Measurements from ENCODE around the gene C17orf58.
"Not testable (repeated sequence)": the region's sequence is repeated elsewhere in the genome, so short reads cannot be mapped to it uniquely, and the experiment has no call there.

The C17orf58 gene

DNA sequence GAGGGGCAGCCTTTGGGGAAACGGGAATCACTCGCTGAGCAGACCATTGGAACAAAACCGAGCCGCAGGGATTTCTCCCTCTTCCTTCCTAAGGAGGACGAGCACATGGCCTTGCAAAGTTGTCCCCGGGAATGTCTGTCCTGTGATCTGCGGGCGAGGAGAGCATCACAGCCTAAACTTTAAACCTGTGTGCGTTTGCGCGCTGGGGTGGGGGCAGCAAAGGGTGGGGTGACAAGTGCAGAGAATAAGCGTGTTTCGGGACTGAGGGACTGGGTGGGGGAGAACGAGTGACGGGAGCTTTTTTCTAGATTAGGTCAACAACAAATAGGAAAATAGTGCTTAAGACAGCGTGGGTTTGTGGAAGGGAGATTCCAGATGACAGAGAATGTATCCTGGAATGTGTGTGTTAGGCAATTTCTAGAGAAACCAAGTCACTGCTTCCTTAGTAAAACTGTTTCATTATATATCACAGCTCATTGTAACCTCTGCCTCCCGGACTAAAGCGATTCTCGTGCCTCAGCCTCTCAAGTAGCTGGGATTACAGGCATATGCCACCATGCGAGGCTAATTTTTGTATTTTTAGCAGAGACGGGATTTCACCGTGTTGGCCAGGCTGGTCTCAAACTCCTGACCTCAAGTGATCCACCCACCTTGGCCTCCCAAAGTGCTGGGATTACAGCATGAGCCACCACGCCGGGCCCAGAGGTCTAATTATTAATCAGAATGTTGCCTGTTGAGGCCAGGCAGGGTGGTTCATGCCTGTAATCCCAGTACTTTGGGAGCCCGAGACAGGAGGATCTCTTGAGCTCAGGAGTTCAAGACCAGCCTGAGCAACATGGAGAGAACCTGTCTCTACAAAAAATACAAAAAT is at the start of gene C17orf58:
TSS of gene C17orf58 (minus strand) at position 169 of the 871 bp plus-strand sequence. CDS start 271 bp downstream, outside the sequence.
- not testable (repeated sequence) for DNase-seq

DNA sequence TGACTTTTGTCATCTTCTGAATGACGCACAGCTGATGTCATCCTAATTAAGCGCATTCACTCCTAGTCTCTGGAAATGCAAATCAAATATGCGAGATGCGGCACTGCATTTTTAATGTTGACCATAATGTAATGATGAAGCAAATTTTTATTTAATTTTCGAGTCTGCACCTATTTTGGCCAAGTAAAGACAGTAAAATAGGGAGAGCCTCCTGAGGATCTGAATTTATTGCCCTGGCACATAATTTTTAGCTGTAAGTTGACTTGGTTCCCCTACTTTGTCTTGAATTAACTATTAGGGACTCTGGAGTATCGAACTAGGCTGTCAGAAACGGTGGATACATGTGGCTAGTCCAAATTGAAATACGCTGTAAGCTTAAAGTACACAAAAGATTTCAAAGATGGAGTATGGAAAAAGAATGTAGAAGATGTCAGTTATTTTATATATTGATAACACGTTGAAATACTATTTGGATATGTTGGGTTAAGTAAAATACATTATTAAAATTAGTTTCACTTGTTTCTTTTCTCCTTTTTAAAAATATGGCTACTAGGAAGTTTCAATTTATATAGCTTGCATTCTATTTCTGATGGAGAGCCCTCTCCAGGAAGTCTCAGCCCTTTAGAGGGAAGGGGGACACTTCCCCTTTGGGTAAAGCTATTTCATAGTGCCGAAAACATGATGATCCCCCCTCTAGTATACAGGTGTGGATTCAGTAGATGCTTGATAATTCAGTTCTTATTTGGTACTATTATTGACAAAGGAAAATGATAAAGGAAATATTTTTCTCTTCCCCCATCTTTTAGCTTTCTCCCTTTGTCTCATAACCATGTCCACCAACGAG is 40.3 kb upstream of the C17orf58 start:
- DNase-seq: no peak

DNA sequence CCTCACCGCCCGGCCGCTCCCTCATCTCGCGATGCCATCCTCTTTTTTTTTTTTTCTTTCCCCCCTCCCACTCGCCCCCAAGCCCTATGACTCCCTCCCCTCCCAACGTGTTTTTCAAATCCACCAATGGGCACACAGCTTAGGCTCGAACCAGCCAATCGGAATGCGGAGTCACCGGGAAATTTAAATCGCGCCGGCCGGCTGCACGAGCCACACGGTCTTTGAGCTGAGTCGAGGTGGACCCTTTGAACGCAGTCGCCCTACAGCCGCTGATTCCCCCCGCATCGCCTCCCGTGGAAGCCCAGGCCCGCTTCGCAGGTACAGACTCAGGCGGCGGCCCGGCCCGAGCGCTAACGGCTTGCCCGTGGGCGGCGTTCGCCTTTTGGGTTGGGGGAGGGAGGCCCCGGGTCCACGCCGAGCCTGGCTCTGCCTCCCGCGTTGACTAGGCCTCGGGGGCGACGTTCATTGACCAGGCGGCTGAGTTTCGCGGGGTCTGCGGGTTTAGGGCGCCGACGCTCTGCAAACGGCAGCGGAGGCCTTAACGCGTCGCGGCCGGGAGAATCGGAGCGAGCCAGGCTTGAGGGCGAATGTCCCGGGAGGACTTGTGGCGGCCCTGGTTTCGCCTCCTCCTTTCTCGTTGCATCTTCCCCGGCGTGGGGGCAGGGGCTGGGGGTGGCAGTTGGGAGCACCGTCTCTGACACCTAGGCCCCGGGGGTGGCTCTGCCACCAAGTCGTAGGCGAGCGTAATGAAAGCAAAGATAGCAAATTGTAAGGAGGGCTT is 39.4 kb upstream of the C17orf58 start, which contains the start of gene KPNA2:
TSS of gene KPNA2 (plus strand) at position 213 of the 781 bp plus-strand sequence. CDS start 1,398 bp downstream, outside the sequence.
- peak; percentile 98 for DNase-seq

DNA sequence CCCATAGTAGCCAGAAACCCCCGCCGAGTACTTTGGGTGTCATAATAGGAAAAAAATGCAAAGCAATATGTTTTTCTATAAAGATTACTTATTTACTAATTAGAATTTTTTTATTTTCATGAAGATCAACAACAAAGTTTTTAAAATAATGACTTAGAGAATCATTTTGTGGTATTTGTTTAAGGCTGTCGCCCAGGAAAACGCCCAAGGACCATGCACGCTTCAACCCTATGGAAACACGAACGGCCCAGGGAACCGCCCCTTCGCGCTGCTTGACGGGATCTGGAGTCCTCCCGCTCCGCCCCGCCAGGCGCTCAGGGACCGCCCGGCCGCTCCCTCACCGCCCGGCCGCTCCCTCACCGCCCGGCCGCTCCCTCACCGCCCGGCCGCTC is 38.9 kb upstream of the C17orf58 start:
- DNase-seq: peak; percentile 98

DNA sequence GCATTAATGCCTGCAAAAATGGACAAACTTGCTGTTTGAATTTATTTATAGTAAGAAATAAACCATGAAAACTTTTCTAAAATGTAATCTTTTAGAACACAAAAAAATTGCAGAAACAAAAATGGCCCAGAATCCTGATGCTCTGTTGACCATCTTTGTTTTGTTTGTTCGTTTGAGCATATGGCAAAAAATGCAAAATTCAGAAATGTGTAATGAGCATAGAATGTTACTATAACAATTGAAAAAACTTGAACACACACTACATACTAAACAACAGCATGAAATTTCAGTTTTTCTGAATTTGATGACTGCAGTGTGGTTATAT is 38.1 kb upstream of the C17orf58 start:
- DNase-seq: no peak

DNA sequence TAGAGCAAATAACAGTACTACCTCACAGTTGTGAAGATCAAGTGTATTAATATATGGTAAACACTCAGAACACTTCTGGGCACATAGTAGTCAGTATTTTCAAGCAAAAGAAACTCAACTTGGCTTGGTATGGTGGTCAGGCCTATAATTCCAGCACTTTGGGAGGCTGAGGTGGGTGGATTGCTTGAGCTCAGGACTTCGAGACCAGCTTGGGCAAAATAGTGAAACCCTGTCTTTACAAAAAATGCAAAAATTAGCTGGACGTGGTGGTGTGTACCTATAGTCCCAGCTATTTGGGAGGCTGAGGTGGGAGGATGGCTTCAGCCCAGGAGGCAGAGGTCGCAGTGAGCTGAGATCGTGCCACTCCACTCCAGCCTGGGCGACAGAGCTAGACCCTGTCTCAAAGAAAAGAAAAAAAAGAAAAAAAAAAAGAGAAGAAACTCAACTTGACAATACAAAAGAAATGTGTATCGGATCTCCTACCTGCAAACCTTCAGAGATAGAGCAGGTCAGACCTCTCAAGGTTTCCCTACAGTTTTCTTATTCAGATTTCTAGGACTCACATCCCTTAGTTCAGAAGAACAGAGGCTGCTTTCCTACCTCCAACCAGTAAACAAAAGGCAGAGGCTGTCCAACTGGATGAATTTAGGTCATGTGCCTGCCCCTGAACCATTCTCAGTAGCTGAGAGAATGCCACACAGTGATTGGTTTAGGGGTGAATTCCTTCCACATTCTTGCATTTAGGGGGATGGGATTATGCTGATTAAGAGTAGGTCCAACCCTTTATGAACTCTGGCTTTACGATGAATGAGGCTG is 37.6 kb upstream of the C17orf58 start:
- DNase-seq: no peak

DNA sequence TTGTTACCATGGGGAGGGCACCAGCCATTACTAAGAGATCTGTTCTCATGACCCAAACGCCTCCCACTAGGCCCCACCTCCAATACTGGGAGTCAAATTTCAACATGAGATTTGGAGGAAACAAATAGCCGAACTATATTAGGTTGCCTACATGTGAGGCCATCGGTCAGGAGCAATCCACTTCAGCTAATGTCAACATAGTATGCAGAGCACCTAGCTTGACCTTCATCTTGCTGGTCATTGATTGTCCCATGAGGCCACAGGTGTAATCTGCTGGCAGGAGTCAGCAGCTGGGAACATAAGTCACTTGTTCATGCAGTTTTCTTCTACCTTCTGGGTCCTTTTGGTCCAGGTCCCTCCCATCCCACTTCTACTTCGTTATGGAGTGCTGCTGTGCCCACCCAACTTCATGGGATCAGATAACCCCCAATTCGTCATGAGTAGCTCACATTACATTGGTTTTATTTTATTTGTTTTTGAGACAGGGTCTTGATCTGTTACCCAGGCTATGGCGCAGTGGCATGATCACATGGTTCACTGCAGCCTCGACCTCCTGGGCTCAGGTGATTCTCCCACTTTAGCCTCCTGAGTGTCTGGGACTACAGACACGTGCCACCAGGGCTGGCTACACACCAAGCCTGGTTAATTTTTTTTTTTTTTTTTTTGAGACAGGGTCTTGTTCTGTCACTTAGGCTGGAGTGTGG is 33.4 kb upstream of the C17orf58 start:
- DNase-seq: no peak

DNA sequence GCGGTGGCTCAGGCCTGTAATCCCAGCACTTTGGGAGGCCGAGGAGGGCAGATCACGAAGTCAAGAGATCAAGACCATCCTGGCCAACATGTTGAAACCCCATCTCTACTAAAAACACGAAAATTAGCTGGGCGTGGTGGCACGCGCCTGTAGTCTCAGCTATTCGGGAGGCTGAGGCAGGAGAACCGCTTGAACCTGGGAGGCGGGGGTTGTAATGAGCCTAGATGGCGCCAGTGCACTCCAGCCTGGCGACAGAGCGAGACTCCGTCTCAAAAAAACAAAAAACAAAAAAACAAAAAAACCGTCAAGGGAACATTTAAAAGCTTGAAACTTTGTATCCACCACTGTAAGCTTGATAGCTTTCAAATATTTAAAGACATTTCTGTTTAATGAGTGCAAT is 26.3 kb upstream of the C17orf58 start:
- not testable (repeated sequence) for DNase-seq

DNA sequence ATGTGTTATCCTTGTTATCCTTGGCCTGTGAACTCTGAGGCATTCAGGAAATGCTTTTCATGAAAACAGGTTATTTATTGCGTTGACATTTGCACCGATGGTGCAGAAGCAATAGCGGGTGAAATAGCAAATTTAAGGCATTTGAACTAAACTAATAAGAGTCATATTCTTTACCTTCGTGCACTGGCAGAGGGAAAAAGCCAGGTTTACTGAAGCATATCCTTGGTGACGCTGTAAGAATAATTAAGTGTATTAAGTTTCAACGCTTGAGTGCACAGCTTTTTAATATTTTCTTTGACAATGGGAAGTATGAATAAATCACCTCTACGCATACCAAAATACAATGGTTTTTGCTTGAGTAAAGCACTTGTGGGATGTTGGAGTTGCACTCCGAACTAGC is 25.7 kb upstream of the C17orf58 start:
- no peak for DNase-seq

DNA sequence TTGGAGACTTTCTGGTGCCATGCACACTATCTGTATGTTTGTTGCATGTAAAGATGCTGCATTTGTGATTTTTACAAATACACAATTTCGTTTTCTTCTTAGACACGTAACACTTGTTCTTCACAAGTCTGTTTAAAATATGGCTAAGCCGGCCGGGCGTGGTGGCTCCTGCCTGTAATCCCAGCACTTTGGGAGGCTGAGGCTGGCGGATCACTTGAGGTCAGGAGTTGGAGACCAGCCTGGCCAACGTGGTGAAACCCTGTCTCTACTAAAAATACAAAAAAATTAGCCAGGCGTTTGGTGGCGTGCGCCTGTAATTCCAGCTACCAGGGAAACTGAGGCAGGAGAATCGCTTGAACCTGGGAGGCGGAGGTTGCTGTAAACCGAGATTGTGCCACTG is 24.5 kb upstream of the C17orf58 start:
- DNase-seq: not testable (repeated sequence)

DNA sequence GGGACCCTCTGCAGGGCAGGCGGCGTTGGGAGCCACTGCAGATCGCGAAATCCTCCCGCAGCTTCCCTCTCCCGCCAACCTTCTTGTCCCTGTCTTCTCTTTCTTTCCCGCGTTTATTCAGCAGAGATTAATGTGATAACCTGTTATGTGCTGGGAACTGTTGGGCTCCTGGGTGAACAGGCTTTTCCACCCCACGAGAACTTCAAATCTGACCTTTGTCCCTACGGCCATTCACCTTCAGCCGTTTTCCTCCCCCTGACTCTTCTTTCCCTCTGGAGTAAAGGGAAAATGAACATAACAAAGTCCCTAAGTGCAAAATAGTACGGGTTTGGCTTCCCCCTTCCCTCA is 24.1 kb upstream of the C17orf58 start:
- peak; percentile 30 for DNase-seq

DNA sequence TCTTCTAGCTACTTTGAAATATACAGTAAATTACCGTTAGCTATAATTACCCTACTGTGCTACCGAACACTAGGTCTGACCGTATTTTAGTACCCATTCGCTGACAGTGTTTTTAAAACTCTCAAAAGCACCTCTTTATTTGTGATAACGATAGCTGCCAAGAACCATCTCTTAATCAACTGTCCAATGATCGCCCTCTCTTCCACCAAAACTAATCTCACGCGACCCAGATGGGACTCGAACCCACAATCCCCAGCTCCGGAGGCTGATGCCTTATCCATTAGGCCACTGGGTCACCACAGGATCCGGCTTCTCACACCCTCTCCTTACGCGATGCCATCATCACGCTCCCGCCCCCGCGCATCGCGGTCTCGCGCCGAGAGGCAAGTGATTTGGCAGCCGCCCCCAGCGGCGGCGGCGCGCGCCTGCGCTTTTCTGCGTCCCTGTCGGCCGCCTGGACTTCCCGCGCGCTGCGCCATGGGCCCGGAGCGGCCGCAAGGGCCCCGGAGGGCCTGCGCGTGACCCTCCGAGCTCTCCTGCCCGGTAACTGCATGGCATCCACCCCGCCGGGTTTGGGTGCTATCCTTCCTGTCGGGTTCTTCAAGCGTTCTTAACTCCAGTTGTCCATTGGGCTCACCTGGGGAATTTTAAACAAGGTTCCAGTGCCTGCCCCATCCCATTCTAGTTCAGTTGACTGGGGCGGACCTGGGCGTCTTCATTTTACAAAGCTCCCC is 23.6 kb upstream of the C17orf58 start:
- DNase-seq: peak; percentile 98

DNA sequence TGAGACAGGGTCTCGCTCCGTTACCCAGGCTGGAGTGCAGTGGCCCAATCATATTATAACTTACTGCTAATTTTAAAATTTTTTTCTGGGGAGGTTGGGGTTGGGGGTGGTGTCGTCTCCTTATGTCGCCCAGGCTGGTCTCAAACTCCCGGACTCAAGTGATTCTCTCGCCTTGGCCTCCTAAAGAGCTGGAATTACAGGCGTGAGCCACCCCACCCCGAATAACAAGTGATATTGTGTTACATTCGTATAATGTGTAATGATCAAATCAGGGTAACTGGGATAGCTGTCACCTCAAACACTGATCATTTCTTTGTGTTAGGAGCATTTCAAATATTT is 23.0 kb upstream of the C17orf58 start:
- DNase-seq: no peak

DNA sequence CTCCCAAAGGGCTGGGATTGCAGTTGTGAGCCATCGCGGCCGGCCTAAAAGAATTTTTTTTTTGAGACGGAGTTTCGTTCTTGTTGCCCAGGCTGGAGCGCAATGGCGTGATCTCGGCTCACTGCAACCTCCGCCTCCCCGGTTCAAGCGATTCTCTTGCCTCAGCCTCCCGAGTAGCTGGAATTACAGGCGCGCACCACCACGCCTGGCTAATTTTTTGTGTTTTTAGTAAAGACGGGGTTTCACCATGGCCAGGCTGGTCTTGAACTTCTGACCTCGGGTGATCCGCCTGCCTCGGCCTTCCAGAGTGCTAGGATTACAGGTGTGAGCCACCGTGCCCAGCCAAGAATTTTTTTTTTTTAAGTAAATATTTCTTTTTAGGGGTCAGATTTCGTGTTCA is 22.2 kb upstream of the C17orf58 start:
- DNase-seq: not testable (repeated sequence)

DNA sequence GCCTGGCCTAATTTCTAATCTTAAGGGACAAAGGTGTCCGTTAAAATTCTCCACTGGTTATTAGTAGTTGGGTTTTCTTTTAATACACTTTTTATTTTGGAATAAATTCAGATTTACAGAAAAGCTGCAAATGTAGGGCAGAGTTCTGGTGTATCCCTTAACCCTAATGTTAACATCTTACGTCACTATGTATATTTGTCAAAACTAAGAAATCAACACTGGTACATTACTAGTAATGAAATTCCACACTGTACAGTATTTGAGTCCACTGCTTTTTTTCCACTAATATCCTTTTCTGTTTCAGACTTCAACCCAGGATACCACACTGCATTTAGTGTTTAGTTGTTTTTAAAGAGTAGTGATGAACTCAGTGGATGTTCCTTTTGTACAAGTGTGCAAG is 20.6 kb upstream of the C17orf58 start:
- no peak for DNase-seq

DNA sequence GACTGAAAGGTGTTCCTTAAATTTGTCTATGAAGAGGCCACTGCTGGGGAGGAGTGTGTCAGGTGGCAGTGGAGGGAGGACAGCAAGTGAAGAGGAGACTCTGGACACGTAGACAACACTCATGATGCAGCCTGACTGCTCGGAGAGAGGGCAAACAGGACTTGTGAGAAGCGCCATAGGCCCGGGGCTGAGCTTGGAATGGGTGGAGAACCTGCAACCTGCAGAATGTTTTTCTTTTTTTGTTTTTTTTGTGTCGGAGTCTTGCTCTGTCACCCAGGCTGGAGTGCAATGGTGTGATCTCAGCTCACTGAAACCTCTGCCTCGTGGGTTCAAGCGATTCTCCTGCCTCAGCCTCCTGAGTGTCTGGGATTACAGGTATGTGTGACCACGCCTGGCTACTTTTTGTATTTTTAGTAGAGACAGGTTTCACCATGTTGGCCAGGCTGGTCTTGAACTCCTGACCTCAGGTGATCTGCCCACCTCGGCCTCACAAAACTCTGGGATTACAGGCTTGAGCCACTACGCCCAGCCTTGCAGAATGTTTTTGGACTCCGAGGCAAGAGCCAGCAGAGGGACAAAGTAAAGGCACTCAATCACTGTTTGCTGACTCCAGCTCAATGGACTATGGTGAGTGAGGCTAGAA is 18.9 kb upstream of the C17orf58 start:
- no peak for DNase-seq

DNA sequence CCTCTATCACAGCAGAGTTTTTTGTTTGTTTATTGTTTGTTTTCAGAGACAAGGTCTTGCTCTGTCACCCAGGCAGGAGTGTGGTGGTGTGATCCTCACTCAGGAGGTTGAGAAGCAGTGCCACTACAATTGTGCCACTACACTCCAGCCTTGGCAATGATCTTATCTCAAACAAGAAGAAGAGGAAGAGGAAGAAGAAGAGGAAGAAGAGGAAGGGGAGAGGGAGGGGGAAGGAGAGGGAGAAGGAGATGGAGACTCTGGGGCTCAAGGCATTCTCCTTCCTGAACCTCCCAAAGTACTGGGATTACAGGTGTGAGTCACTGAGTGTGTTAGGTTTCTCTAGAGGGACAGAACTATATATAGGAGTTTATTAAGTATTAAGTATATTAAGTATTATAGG is 17.1 kb upstream of the C17orf58 start:
- DNase-seq: no peak

DNA sequence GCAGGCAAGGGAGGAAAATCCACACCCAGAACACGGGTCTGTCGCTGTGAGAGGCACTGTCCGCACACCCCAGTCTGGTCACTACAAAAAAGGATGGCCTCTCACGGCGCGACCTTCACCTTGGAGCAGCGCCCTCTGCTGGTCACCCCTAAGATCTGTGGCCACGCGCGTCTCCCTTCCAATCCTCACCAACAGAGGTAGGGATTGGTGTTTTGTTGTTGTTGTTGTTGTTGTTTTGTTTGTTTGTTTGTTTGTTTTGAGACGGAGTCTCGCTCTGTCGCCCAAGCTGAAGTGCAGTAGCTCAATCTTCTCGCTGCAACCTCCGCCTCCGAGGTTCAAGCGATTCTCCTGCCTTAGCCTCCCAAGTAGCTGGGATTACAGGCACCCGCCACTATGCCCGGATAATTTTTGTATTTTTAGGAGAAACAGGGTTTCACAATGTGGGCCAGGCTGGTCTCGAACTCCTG is 15.0 kb upstream of the C17orf58 start:
- DNase-seq: peak; percentile 25

DNA sequence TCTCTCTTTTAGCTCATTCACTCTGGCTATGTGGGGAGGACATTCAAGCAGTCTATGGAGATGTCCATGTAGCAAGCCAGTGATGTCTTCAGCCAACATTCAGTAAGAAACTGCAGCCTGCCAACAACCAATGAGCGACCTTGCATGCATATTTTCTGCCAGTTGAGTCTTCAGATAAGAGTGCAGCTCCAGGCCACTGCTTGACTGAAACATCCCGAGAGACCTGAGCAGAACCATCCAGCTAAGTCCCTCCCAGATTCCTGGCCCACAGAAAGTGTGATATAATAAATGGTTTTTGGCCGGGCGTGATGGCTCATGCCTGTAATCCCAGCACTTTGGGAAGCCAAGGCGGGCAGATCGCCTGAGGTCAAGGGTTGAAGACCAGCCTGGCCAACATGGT is 10.5 kb upstream of the C17orf58 start:
- DNase-seq: no peak

DNA sequence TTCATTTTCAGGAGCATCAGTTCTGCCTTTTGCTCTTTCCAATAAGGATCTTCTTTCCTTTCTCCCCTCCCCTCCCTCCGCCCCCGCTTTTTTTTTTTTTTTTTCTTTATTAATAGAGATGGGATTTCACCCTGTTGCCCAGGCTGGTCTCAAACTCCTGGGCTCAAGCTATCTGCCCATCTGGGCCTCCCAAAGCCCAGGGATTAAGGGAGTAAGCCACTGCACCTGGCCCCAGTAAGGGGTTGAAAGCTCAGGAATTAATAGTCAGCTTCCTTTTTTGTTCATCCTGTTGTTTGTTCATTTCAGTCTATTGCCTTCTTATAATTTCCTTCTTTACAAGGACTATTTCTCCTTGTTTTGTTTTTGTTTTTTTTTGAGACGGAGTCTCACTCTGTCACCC is 7.9 kb upstream of the C17orf58 start:
- no peak for DNase-seq

Measured in midbrain (tissue), 1 donor.